Activated effector memory CD4-positive, alpha-beta T cell treated with anti-CD3 and anti-CD28 coated beads, Interleukin-2, amount 50 U/mL, for 16 hours (primary cell): ENCODE data around the gene DENND1C.

Experiments used
- DNase-seq: peaks from one replicate; pipeline ENCODE4 v3.0.0-alpha.2; 2020

The DENND1C gene, protein sequence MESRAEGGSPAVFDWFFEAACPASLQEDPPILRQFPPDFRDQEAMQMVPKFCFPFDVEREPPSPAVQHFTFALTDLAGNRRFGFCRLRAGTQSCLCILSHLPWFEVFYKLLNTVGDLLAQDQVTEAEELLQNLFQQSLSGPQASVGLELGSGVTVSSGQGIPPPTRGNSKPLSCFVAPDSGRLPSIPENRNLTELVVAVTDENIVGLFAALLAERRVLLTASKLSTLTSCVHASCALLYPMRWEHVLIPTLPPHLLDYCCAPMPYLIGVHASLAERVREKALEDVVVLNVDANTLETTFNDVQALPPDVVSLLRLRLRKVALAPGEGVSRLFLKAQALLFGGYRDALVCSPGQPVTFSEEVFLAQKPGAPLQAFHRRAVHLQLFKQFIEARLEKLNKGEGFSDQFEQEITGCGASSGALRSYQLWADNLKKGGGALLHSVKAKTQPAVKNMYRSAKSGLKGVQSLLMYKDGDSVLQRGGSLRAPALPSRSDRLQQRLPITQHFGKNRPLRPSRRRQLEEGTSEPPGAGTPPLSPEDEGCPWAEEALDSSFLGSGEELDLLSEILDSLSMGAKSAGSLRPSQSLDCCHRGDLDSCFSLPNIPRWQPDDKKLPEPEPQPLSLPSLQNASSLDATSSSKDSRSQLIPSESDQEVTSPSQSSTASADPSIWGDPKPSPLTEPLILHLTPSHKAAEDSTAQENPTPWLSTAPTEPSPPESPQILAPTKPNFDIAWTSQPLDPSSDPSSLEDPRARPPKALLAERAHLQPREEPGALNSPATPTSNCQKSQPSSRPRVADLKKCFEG

DNA sequence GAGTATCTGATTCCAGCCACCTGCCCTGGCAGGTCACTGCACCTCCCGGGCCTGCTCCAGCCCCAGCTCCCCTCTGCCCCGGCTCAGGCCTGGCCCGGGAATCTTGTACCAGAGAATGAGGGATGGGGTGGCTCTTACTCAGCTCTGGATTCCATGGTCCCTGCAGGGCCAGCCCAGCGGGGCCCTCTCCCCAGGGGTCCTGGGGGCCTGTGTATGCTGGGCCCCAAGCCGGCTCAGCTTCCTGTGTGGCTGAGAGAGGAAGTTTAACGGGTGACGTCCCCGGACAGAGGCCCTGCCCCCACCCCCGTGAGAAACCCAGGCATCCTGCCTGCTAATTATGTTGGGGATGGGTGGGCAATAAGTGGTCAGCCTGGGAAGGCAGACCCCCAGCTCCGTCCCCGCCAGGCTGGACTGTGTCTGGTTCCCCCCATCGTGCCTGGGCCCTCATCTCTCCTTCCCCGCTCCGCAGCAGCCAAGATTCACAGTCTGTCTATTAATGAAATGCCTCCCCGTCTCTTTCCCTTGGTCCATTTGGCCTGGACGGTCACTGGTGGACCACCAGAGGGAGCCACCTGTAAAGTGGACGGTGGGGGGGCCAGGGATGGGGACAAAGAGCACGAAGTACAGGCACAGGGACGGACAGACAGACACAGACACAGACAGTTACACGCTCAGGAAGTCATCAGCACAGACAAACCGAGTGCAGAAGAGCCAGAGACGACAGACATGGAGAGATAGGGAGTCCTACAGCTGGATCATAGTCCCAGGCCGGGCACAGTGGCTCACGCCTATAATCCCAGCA, at the start of gene DENND1C:
TSS of gene DENND1C (minus strand) at position 247 of the 802 bp plus-strand sequence. CDS start at position 155, 92 bp downstream.
- DNase-seq: peak; percentile 87

DNA sequence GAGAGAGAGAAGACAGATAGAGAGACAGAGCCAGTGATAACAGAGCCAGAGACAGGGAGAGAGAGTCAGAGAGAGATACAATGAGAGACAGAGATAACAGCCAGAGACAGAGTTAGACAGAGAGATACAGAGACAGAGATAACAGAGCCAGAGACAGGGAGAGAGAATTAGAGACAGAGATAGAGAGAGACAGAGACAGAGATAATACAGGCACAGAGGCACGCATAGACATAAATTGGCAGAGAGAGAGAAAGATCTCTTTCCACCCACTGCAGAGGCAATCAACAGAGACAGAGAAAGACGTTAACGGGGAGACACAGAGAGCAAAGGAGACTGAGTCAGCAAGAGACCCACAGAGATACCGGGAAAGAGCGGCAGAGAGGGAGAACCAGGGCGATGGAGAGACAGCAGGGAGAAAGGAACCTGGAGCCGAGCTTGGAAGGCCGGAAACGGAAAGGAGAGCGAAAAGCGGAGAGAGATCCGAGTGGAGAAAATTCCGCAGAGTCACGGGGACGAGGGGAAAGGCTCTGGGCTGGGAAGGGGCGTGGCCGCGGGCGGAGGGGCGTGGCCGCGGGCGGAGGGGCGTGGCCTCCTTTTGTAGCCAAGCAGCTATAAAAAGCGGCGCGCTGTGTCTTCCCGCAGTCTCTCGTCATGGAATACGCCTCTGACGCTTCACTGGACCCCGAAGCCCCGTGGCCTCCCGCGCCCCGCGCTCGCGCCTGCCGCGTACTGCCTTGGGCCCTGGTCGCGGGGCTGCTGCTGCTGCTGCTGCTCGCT, 49.0 kb upstream of the DENND1C start, which contains the start of gene TNFSF9:
TSS of gene TNFSF9 (plus strand) at position 641 of the 777 bp plus-strand sequence. CDS start at position 652, 11 bp downstream.
- DNase-seq: peak; percentile 94

DNA sequence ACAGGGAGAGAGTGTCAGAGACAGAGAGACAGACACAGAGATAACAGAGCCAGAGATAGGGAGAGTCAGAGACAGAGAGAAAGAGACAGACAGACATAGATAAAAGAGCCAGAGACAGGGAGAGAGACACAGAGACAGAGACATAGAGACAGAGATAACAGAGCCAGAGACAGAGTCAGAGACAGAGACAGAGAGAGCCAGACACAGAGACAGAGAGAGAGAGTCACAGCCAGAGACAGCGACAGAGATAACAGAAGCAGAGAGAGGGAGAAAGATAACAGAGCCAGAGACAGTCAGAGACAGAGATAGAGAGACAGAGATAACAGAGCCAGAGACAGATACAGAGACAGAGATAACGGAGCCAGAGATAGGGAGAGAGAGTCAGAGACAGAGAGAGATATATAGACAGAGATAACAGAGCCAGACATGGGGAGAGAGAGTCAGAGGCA, 48.4 kb upstream of the DENND1C start:
- no peak for DNase-seq

DNA sequence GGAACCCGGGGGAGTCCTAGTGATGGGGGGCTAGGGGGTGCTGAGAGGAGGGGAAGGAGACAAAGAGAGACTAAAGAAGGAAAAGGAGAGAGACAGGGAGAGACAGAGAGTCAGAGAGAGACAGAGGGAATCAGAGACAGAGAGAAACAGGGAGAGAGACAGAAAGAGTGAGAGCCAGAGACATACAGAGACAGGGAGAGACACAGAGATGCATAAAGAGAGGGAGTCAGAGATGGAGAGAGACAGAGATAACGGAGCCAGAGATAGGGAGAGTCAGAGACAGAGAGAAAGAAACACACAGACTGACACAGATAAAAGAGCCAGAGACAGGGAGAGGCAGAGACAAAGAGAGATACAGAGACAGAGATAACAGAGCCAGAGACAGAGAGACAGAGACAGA, 47.8 kb upstream of the DENND1C start:
- no peak for DNase-seq

DNA sequence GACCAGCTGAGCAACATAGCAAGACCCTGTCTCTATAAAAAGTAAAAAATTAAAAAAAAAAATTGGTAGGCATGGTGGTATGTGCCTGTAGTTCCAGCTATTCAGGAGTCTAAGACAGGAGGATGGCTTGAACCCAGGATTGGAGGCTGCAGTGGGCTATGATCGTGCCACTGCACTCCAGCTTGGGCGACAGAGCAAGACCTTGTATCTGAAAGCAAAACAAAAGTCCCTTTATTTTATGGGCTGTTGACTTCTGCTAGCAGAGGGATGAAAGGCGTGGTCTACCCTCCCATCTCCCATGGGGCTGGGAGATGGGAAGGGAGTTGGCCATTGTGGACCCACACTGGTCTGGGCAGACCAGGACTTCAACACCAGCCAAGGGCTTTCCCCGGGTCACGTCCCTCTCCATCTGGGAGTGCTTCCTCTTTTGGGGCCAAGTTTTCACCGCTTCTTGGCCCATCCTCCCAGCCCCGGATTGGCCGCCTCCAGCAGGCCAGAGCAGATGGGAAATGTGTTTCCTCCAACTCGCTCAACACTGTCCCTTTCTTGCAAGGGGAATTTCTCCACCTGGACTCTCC, 47.0 kb upstream of the DENND1C start:
- DNase-seq: no peak

DNA sequence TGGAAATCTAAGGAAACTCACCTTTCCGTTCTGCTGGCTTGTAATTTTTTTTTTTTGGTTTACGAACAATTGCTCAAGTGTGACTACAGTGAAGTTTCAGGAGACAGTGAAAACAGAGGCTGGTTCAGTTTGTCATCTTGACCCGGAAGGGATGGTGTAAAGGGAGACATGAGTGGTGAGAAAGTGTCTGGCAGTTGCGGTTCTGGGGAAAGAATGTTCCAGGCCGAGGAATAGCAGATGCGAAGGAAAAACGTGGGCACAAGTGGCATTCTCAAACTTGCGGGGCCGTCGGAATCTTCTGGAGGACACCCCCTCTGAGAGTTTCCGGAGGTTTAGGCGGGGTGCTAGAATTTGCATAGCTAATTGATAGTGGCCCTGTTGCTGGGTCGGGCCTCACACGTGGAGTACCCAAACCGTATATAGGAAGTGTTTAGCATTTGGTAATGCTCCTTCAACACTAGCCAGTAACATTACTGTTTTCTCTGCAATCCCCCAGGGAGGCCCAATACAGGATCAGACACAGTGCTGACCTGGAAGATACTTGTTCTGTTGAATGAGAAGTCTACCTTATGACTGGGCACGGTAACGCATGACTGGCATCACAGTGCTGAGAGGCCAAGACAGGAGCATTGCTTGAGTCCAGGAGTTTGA, 46.4 kb upstream of the DENND1C start:
- DNase-seq: no peak

DNA sequence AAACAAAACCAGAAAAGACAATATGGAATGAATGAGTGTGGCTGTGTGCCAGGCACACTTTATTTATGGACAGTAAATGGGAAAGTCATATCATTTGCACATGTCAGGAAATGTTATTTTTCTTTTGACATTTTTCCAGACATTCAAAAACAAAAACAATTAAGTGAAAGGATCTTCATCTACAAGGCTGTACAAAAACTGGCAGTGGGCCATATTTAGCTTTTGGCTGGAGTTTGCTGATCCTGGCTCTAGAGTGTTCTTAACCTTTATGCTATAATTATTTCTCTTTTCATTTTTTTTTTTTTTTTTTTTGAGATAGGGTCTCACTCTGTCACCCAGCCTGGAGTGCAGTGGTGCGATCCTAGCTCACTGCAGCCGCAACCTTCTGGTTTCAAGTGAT, 42.7 kb upstream of the DENND1C start:
- no peak for DNase-seq

DNA sequence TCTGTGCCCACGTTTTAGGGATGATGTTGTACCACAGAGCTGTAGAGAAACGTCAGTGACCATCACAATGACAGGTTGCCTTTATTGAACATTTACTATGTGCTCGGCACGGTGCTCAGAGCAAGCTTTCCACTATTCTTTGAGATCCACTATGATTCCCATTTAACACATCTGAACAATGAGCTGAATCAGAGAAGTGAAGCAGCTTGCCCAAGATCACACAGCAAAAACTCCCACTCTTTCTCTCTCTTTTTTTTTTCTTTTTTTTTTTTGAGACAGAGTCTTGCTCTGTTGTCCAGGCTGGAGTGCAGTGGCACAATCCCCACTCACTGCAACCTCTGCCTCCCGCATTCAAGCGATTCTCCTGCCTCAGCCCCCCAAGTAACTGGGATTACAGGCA, 41.1 kb upstream of the DENND1C start:
- no peak for DNase-seq

DNA sequence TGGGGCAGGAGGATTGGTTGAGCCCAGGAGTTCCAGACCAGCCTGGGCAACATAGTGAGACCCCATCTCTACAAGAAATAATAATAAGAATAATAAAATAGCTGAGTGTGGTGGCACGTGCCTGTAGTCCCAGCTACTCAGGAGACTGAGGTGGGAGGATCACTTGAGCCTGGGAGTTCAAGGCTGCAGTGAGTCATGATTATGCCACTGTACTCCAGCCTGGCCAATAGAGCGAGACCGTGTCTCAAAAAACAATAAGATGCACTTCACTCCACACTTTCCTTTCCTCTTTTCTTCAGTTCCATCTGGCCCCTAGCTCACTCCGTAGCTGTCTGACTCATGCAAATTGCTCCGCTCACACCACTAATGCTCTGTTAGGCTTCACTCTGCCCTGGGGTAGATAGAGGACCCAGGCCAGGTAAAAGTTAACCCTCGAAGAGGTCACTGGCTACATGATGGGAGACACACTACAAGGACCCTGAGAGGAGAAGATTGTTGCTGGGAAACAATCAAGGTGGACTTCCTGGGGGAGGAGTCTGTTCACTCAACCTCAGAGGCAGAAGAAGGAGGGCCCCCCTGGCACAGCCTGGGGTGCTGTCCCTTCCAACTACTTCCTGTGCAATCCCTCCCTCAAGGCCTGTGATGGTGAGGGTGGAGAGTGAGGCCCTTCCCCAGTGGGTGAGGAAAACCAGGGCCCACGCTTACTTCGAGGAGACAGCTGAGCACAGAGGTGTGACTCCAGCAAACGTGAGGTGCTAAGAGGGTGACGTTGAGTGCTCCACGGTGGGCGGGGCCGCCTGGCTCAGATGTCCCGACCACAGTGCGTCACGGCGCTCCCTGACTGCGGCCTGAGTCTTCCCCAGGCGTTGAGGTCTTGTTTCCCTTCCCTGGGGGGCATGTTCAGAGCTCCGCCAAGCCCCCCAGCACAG, 40.4 kb upstream of the DENND1C start:
- DNase-seq: peak; percentile 86

DNA sequence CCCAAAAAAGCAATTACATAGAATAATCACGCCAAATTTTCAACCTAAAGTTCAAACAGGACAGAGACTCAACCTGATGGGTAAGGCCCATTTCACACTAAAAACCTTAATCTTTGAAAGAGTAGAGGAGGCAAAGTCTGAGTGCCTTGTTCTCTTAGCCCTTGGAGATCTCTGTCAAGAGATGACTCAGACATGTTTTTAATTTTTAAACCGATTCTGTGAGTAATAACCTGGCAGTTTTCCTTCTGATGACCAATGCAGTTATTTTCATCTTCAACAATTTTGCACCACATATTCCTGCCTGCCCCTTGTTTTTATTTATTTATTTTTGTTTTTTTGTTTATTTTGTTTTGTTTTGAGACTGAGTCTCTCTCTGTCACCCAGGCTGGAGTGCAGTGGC, 37.7 kb upstream of the DENND1C start:
- DNase-seq: no peak

DNA sequence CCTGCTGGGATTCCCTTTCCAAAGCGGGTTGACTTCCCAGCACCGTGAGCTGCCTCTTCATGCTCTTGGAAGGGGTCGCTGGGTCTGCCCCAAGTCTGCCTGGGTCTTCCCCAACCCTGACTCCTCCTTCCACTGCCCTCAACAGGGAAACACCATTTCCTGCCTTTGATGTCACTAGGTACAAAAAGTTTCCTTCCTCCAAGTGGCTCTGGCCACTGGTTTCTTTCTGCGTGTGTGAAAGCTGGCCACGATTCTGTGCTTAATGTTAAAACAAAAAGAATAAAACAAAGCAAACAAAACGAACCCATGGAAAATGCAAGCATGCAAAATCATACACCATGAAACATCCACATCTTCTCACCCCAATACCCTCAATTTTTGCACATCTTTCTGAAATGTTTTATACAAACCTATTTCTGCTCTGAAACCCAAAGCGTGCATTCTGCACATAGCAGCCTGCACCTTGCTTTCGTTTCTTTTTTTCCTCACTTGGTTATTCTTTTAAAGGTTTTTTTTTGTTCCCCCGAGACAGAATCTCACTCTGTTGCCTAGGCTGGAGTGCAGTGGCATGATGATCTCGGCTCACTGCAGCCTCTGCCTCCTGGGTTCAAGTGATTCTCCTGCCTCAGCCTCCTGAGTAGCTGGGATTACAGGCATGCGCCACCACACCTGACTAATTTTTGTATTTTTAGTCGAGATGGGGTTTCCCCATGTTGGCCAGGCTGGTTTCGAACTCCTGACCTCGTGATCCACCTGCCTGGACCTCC, 36.7 kb upstream of the DENND1C start:
- no peak for DNase-seq

DNA sequence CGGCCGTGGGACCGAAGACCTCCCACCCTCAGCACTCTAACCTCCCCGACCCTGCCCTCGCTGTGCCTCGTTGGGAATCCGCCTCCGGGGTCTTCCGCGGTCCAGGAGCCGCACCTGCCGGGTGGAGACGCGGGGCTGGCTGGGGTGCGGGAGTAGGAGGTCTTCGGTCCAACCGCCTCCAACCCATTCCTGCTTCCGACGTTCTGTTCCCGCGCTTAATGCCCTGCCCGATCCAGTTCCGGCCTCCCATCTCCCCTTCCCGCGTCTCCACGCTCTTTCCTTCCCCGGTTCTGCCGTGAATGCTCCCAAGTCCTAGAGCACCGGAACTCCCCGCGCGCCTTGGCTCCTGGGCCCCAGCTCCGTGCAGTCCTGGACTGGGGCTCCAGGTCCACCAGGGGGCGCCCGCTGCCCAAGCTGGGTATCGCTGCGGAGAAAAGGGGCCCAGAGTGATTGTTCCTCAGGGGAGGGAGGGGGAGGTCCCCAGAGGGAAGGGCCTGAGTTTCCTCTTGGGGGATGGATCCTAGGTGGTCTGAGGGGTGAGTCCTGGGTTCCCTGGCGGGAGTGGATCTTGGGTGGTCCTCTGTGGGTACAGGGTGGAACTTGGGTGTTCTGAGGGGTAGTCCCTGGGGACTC, 35.2 kb upstream of the DENND1C start:
- DNase-seq: peak; percentile 97

DNA sequence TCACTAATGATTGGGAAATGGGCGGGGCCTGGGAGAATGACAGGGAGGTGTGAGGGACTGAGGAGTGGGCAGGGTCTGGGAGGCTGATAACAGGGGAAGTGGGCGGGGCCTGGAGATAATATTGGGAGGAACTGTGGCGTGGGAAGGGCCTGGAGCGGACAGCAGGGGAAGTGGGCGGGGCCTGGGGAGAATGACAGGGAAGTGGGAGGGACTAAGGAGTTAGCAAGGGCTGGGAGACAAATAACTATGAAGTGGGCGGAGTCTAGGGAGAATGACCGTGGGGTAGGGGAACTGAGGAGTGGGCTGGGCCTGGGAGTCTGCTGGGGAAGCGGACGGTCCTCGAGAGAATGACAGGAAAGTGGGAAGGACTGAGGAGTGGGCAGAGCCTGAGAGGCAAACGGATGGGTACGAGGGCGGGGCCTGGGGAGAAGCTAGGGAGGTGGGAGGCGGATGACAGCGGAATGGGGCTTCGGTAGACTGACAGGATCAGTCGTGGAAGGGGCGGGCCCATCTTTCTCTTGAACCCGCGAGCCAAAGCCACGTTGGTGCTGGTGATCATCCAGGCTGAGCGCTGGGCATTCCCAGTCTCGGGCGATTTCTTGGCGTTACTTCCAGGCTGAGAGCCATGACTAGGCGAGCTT, 34.6 kb upstream of the DENND1C start:
- peak; percentile 87 for DNase-seq

DNA sequence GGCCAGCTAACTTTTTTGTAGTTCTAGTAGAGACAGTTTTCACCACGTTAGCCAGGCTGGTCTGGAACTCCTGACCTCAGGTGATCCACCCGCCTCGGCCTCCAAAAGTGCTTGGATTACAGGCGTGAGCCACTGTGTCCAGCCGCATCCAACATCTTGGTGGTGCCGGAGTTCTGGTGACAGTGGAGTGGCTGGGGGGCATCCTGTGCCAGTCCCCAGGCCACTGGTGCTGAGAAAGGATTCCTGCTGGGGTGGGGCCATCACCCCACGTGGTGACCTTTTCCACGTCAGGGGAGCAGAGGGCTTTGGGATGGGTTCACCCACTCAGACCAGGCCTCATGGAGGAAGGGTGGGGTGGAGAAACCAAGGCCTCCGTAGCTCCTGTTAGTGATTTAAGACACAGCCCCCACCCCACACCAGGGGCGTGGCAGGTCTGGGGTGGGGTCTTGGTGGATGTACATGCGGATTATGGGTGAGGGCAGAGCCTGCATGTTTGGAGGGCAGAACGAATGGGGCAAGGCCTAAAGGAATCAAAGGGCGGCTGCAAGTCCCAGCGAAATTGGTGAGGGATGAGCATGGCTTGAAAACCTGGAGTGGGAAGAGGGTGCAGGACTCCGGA, 33.4 kb upstream of the DENND1C start:
- no peak for DNase-seq

DNA sequence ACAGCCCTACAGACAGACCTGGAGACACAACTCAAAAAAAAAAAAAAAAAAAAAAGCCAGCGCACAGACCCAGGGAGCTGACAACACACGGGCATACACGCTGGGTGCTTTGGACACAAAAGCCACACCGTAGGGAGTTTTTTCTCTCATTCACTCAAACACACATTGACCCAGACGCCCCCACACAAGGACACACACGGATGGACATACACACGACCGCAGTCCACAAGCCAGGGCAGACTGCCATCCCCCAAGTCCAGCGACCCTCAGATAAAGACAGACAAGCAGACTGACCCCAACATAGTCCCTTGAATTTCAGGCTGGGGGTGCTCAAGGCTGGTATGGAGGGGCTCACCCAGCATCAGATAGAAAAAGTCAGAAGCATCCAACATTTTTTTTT, 32.5 kb upstream of the DENND1C start:
- DNase-seq: no peak

DNA sequence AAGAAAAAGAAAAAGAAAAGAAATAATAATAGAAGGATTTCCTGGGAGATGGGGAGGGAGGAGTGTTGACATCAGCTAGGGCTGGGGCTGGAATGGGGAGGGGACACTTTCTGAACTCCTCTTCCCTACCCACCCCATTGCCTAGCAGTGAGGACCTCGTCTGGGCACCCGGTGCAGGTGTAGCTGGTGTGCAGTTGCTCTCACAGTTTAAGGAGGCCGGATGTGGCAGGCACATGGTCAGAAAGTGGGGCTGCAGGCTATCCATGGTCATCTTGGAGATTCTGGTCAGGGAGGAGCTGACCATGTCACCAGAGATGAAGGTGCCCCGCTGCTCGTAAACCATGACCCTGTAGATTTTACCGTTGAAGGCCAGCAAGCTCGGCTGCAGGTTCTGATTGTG, 29.0 kb upstream of the DENND1C start:
- DNase-seq: no peak

DNA sequence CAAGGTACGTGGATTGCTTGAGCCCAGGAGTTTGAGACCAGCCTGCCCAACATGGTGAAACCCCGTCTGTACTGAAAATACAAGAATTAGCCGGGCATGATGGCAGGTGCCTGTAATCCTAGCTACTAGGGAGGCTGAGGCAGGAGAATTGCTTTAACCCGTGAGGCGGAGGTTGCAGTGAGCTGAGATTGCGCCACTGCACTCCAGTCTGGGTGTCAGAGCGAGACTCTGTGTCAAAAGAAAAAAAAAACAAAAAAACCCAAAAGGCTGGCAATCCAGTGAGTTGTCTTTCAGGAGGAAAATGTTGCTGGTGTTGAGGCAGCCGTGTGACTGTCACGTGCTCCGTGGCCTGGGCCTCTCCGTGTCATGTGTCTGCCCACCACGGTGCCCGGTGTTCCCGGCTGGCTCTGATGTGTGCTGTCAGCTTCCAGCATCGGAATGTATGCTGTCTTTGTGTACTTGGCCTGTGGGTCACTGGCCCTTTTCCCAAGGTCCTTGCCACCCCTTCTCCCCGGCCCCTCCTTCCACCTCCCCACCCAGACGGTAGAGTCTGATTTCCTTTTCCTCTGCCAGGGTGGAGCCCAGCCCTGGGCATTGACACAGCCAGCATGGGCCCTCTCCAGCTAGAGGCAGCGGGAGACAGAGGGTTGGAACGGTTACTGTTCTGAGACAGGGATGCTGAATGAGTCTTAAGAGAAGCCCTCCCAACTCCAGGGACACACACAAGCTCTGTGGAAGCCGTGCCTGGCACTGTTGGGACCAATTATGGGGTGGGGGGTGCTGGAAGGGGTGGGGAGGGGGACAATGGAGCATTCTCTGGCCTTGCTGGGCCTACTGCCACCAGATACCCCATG, 27.8 kb upstream of the DENND1C start:
- DNase-seq: no peak
